Left renal cortex interstitium (tissue), 4 donors: ENCODE results near the gene PBX1. TPM values are rescaled to one million over a fixed set of nuclear protein-coding genes. Genes with fewer than 3 reads are reported as not detected.

Source experiments
- DNase-seq, 4 donors: peaks; one replicate each; pipeline ENCODE4 v3.0.0-alpha.2; 2013; ENCODE audit warnings: low read depth in 4 of 4, low spot score in 2 of 4, missing footprints in 1 of 4
- polyA plus RNA-seq, 4 donors: library from polyadenylated mRNA; unstranded; fragments of 120-200 nt; gene quantifications; one replicate each; pipeline ENCODE4 v1.2.1, GENCODE V29; 2013; ENCODE audit not compliant: insufficient read length in 4 of 4

PBX1 gene
- polyA plus RNA-seq, 4 donors, result 156 to 177 (median 163) TPM

DNA sequence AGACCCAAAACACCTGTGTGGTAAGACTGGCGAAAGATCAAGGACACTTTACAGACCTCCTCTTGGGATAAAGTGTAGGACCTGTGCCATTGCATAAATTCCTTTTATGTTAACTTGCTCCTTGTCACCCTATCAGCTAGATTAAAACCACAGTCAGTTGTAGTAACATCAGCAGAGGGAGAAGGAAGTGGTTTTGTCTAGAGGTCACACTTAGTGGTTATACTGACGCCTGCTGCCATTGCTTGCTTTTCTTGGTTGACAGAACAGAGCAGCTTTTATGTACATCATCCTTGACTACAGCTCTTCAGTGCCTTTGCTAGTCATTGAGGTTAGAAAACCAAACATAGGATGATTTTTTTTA lies 101.4 kb downstream of the PBX1 start:
- DNase-seq, result no peak

DNA sequence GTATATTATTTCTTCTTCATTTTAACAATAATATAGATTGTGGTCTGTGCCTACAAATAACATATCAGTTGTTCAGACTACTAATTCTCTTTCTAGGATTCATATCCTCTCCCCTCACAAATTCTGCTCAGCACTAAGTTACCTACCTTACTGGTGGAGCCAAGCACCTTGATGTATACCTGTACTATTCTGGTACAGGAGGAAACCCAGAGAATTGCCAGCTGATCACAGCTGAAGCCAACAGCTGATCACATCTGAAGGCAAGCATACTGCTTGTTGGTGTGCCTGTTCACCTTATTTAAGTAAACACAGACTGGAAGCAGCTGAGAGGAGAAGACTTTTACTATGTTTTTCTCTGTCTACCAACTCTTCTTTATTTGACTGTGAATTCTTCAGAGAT lies 101.8 kb downstream of the PBX1 start:
- DNase-seq, result no peak

DNA sequence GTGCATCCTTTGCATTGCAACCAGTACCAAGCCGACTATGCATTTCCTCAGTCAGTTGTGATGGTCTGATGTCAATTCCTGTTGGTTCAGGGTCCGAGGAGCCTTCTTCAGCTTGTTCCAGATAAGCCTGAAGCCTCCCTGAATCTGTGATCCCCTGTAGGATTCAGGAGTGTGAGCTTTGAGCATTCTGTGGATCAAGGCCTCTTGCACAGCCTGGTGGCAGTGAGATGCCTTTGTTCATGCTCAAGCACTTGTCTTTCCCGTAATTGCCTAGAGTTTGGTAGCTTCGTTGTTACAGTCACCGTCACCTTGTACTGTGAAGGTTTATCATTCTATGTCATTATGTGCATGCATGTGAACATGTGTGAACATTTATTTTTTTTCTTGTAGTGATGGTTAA lies 103.5 kb downstream of the PBX1 start:
- DNase-seq, result no peak

- no peak for DNase-seq
These were observed 104.0 kb downstream of the PBX1 start for GRCh38 chr1:164662955-164663354.

DNA sequence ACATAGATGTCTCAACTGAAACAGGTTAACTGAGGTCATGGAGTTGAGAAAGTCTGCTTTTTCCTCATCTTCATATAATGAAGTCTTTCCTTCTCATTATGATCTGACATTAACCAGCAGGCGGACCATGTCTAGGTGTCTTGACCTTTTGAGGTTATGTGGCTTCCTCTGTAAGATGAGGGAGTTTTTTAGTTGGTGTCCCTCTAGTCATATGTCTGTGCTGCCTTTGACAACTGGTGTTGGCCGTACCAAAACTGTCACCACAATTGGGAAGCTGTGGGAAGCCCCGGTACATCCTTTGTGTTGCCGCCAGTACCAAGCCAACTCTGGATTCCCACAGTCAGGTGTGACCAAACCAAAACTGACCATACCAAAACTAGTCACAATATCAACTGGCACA lies 105.1 kb downstream of the PBX1 start:
- no peak for DNase-seq

DNA sequence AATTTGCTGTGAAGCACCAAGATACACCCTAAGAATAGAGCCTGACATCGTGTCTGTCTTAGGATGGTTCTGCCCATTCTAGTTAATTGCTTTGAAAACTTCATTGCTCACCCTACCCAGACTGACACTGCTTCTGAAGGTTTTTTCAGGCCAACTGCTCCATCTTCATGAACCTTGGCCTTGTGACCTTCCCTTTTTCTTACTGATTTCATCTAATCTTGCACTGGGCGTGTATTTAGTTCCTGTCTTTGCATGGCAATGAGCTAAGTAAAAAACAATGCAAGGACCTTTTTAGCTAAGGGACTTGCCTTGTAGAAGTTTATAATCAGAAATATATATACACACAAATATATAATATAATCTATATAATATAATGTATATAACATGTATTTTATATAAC lies 108.0 kb downstream of the PBX1 start:
- no peak for DNase-seq

DNA sequence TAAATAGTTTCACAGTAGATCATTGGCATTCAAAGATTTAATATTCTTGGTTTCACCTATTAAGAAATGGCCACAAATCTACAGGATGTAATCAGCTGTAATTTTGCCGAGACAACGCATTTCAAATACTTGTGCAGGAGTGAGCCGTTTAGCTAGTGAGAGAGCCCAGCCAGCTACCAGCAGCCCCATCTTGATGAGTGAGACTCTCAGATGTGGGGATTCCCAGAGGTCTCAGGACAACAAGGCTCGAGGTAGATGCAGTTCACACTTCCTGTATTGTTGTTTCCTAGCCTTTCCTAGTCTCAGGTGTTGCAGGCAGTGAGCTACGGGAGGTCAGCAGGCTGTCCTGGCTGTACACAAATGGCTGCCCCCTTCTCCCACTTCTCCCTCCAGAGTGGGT lies 108.6 kb downstream of the PBX1 start:
- no peak for DNase-seq

DNA sequence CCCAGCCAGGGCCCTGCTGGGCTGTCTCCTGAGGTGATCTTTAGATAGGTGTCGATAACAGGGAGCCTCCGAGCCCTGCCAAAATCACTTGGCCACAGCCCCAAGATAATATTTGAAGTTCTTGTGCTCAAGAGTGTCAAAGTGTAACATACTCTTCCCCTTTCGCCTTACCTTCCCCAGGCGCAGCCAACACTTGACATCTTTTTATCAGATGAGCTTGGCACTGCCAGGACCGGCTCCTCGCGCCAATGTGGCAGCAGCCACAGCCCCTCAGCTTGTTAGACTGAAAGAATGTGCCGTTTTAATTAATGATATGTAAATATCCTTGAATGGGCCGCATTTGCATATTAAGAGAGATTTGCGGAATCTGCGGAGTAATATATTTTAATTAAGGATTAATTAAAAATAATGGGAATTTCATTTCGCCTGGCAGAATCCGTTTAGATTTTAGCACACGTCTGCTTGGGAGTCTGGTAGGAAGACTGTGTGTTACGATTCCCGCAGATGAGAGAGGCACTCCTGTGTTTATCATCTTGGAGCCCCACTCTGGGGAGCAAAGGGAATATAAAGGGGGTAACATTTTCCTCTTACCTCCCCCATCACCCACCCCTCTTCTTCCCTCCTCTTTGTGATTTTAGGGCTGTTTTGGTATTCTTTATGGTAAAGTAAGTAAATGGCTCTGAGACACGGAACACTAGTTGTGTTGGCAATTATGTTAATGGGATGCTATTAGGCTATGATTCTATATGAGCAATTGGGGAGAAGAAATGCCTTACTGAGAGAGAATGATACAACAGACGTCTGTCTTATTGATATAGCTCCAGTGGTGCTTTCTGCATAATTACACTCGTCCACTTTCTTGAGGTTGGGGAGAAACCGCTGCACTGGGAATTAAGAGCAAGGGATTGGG lies 109.8 kb downstream of the PBX1 start:
- no peak for DNase-seq

DNA sequence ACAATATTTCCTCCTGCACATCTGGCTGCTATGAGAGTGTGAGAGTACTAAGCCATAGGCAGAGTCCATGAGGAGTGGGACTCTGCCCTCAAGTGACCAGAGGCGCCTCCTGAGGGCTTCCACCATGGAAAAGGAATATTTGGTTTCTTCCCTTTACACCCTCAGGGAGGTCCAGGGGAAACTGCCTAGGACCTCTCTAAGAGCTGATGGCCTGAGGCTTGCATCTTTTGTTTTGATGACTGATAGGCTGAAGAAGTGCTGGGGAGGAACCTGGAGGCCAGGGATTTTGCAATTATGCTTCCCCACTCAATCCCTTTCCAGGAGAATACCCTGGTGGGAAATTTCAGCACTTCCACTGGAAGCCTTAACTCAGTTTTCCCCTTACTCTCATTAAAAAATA lies 111.0 kb downstream of the PBX1 start:
- no peak for DNase-seq

- DNase-seq, result no peak
These were observed 111.8 kb downstream of the PBX1 start for GRCh38 chr1:164670786-164671185.

GRCh38 chr1:164671323-164671965 lies 112.5 kb downstream of the PBX1 start:
- no peak for DNase-seq

- no peak for DNase-seq
These were observed 113.1 kb downstream of the PBX1 start for GRCh38 chr1:164671966-164672571.

- no peak for DNase-seq
These were observed 113.6 kb downstream of the PBX1 start for GRCh38 chr1:164672588-164672987.

DNA sequence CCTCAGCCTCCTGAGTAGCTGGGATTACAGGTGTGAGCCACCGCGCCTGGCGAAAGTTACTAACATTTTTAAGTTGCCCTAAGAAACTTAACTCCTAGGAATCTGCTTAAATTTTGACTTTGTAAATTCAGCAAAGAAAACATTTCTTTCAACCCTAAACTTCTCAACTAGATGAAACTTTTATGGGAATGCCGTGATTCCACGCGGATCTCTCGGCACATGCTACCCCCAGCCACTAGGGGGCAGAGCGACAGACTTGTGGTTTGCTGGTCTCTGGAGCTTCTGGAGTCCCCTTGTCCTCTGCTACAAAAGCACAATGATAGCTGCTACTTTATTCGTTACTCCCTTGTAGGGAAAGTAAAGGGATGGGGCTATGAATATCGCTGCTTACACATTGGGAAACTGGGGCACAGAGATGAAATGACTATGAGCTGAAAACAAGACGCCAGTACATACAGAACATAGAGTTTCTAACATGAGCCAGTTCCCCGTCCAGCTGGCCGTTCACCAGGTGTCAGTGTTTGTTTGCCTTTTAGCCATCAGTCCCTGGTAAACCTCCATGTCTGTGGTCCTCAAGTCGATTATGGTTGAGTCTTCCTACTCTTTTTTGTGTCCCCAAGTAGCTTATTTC lies 114.7 kb downstream of the PBX1 start:
- no peak for DNase-seq

- no peak for DNase-seq
These were observed 116.4 kb downstream of the PBX1 start for GRCh38 chr1:164675342-164675904.

DNA sequence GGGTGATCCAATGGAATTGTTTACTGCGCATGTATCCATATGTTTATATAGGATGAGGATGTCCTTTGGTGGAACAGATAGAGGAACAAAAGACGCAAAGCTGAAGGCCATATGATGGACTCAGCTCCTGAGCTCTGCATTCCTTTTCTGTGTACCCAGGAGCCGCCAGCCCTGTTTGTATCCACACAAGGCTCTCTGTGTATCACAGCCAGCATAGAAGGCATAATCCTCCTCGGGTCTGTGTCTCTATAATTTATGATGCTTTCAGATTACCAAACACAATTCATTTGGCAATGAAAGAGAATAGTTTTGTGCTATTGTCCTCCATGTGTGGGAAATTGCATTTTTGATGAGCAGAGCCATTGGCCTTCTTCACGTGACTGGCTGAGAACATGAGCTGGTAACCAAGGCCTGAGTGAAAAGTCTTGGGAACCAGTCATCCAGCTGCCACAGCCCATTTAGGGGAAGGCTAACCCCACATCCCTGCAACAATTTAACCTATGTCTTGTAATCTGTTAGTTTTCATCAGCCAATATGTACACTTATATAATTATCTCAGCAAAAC lies 119.2 kb downstream of the PBX1 start:
- no peak for DNase-seq

GRCh38 chr1:164682570-164682969 lies 123.6 kb downstream of the PBX1 start:
- no peak for DNase-seq

GRCh38 chr1:164683235-164683634 lies 124.3 kb downstream of the PBX1 start:
- DNase-seq, result no peak

- DNase-seq, result no peak
These were observed 126.5 kb downstream of the PBX1 start for GRCh38 chr1:164685266-164686035.

GRCh38 chr1:164687777-164688176 lies 128.8 kb downstream of the PBX1 start:
- DNase-seq, result no peak
